Right lung (tissue), 5 donors: ENCODE measurements around the gene ASB6. TPM values are rescaled to one million over a fixed set of nuclear protein-coding genes. Genes with fewer than 3 reads are reported as not detected.
"Not testable (repeated sequence)": the region's sequence is repeated elsewhere in the genome, so short reads cannot be mapped to it uniquely, and the experiment has no call there.

Source experiments
- DNase-seq, 2 donors: peaks; one replicate each; pipeline ENCODE4 v3.0.0-alpha.2; 2013
- polyA plus RNA-seq, 5 donors: library from polyadenylated mRNA; unstranded; fragments of 120-200 nt; gene quantifications; one replicate each; pipeline versions ENCODE4 v1.2.1 to v1.2.3, GENCODE V29; 2013; ENCODE audit warnings: inconsistent platforms in 1 of 5, low replicate concordance in 1 of 5; ENCODE audit not compliant: insufficient read length in 5 of 5, insufficient read depth in 1 of 5

The ASB6 gene
- polyA plus RNA-seq, 5 donors: 11.9 to 17.3 (median 15.1) TPM

GRCh38 chr9:129646252-129646651 lies 4.3 kb upstream of the ASB6 start:
- no peak for DNase-seq

GRCh38 chr9:129644902-129645301 lies 3.0 kb upstream of the ASB6 start:
- no peak for DNase-seq

GRCh38 chr9:129644365-129644764 lies 2.4 kb upstream of the ASB6 start:
- no peak for DNase-seq

GRCh38 chr9:129643706-129644105 lies 1.8 kb upstream of the ASB6 start:
- DNase-seq: no peak

GRCh38 chr9:129640871-129641749 lies 841 bp downstream of the ASB6 start:
- no peak for DNase-seq

- no peak for DNase-seq
Measured at GRCh38 chr9:129640086-129640870, 1.7 kb downstream of the ASB6 start.

- no peak for DNase-seq
Measured at GRCh38 chr9:129639756-129640085, 2.2 kb downstream of the ASB6 start.

- DNase-seq: no peak
Measured at GRCh38 chr9:129639034-129639630, 2.8 kb downstream of the ASB6 start.

GRCh38 chr9:129637673-129638439 lies 4.1 kb downstream of the ASB6 start:
- DNase-seq: no peak

- no peak for DNase-seq
Measured at GRCh38 chr9:129637102-129637501, 4.8 kb downstream of the ASB6 start.

- DNase-seq: not testable (repeated sequence)
Measured at GRCh38 chr9:129636343-129636742, 5.6 kb downstream of the ASB6 start.

- DNase-seq: no peak
Measured at GRCh38 chr9:129635099-129636065, 6.6 kb downstream of the ASB6 start.

GRCh38 chr9:129633848-129634247 lies 8.1 kb downstream of the ASB6 start:
- no peak for DNase-seq

GRCh38 chr9:129633207-129633606 lies 8.7 kb downstream of the ASB6 start:
- no peak for DNase-seq

- DNase-seq: no peak
Measured at GRCh38 chr9:129632460-129632859, 9.5 kb downstream of the ASB6 start.

- no peak for DNase-seq
Measured at GRCh38 chr9:129631674-129632129, 10.2 kb downstream of the ASB6 start.

GRCh38 chr9:129630967-129631673 lies 10.8 kb downstream of the ASB6 start:
- no peak for DNase-seq

GRCh38 chr9:129629251-129629820 lies 12.6 kb downstream of the ASB6 start:
- no peak for DNase-seq

- no peak for DNase-seq
Measured at GRCh38 chr9:129628709-129629108, 13.2 kb downstream of the ASB6 start.
